Gastroesophageal sphincter (tissue), 3 donors: ENCODE results near the gene MAP4K4.

Experiments used
- EP300 ChIP-seq: sonication (generic); formaldehyde crosslinking; IDR thresholded peaks from one replicate; pipeline ENCODE4 v1.6.1; 2017; ENCODE audit warnings: antibody characterized with exemption, mild to moderate bottlenecking
- POLR2A ChIP-seq, 2 donors: fragments of 450-650 bp; IDR thresholded peaks; one replicate each; pipeline ENCODE4 v1.6.1; 2017; ENCODE audit warnings: antibody characterized with exemption in 2 of 2, mild to moderate bottlenecking in 2 of 2, moderate library complexity in 1 of 2
- POLR2AphosphoS5 ChIP-seq: sonication (generic); formaldehyde crosslinking; IDR thresholded peaks from one replicate; pipeline ENCODE4 v1.6.1; 2017; ENCODE audit warnings: antibody characterized with exemption
- TF ChIP-seq, protein P1 (sequence below), 4 experiments: fragments of 200-600 bp in 2 of 4; fragments of 450-650 bp in 2 of 4; sonication (generic) in 1 of 4; IDR thresholded peaks; one replicate each; pipeline ENCODE4 v1.5.1; 2017 to 2019; ENCODE audit warnings: antibody characterized with exemption in 4 of 4, mild to moderate bottlenecking in 2 of 4, moderate library complexity in 2 of 4

DNA sequence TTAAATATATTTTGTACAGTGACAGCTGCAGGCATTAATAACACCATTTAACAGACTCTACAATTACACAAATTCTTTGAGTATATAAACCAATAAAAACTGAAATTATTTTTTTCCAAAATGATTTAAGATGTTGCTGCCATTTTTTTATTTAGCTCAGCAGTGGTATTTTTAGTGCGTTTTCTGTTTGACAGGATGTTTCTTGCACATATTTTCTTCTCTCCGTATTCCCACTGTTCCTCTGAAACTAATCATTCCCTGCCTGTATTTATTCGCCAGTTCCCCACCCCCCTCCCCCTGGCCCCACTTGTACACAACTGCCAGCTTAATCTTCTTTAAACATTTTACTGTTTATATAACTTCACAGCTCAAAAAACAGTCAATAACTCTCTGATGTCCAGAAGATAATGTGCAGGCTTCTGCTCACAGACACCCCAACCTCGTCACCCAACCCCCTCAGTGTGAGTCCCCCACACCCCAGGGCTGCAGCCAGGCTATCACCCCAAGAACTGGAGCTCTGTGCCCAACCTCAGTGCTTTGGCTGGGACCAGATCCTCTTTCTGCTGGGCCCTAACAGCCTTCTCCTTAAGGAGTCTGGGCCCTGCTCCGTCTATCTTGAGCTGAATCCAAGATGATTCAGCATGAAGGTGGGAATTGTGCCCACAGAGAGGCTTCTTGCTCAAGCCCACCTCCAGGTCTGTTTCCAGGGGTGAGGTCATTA is 41.6 kb upstream of the MAP4K4 start:
- TF ChIP-seq, protein P1, sequence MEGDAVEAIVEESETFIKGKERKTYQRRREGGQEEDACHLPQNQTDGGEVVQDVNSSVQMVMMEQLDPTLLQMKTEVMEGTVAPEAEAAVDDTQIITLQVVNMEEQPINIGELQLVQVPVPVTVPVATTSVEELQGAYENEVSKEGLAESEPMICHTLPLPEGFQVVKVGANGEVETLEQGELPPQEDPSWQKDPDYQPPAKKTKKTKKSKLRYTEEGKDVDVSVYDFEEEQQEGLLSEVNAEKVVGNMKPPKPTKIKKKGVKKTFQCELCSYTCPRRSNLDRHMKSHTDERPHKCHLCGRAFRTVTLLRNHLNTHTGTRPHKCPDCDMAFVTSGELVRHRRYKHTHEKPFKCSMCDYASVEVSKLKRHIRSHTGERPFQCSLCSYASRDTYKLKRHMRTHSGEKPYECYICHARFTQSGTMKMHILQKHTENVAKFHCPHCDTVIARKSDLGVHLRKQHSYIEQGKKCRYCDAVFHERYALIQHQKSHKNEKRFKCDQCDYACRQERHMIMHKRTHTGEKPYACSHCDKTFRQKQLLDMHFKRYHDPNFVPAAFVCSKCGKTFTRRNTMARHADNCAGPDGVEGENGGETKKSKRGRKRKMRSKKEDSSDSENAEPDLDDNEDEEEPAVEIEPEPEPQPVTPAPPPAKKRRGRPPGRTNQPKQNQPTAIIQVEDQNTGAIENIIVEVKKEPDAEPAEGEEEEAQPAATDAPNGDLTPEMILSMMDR (IDR thresholded peaks at IDR 0.05), result no peak
- TF ChIP-seq POLR2A (IDR thresholded peaks at IDR 0.05) (no peak), EP300 (no peak), POLR2AphosphoS5 (peak; percentile 28)
